ENCODE results near the gene FAM78B. TPM values are rescaled to one million over a fixed set of nuclear protein-coding genes. Genes with fewer than 3 reads are reported as not detected.

The FAM78B gene, protein sequence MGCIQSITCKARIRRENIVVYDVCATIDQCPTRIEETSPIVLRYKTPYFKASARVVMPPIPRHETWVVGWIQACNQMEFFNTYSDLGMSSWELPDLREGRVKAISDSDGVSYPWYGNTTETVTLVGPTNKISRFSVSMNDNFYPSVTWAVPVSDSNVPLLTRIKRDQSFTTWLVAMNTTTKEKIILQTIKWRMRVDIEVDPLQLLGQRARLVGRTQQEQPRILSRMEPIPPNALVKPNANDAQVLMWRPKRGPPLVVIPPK
- 3.4 TPM for total RNA-seq
- long read RNA-seq, partial matches to known transcripts, result 0 of 3 reads
- long read RNA-seq, other reads (novel, unspliced or antisense), result 0 of 3 reads

- intact Hi-C loops (cut with DNase I), result loop anchor here (2.0 to 5.0 kb wide), 3 partner anchors 140 to 265 kb away; no protein-coding TSS in a partner anchor
- ATAC-seq (peak; percentile 96), DNase-seq (ENCODE audit: missing footprints) (peak; percentile 88)
Observed at GRCh38 chr1:166166698-166167571, at the start of gene FAM78B. TSS of gene FAM78B (minus strand) at chr1:166167001. CDS start at chr1:166166248, 753 bp downstream.

DNA sequence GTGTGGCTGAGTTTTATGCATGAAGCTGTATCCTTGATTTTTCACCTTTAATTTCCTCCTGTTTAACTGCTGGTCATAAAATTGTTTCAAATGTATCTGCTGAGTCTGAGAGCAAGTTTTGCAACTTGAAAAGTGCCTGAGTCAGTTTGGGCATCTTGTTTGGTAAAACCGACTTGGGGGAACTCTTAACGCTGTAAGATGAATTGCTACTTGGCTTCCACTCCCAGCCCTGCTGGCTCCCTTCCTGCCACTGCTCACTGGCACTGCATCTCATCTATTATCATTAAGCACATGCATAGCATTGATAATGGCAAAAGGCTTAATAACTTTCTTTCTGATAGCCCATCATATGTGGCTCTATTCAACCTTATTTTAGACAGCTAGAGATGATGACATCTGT is 35.7 kb upstream of the FAM78B start:
- ATAC-seq, result no peak
- intact Hi-C loops (cut with DNase I), result no loop called here
- no peak for DNase-seq (ENCODE audit: missing footprints)

DNA sequence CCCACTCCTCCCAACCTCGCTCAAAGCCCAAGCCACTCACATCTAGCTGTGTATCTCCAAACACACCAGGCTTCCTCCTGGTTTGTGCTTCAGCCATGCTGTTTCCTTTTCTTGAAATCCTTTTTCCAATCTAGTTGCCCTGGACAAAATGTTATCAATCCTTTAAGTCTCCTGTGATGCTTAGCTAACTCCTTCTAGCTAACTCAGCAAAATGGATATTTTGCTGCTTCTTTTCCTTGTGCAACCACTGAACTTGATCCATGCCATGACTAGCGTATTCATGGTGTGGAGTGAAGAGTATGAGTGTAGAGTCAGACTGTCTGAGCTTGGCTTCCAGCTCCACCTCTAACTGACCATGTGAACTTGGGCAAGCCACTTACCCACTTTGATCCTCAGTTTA is 33.9 kb upstream of the FAM78B start:
- no peak for DNase-seq (ENCODE audit: missing footprints)
- intact Hi-C loops (cut with DNase I), result no loop called here
- no peak for ATAC-seq

DNA sequence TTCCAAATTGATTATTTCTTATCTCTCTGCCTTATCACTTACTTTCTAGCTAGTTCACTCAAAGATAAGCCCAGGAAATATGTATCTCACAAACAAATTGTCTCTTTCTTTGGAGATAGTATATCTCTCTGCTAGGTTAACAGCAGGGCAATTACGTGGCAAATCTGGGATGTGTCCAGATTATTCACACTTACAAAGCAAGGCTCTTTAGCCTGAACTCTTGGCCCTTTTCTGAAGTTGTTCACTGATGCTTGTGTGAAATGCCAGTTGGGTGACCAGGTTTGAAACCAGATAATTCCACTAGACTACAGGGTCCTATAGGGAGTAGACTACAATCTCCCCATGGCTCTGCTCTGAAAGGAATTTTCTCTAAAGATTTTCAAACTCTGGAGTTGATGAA is 30.8 kb upstream of the FAM78B start:
- intact Hi-C loops (cut with DNase I), result no loop called here
- DNase-seq (ENCODE audit: missing footprints), result no peak
- peak; percentile 73 for ATAC-seq

DNA sequence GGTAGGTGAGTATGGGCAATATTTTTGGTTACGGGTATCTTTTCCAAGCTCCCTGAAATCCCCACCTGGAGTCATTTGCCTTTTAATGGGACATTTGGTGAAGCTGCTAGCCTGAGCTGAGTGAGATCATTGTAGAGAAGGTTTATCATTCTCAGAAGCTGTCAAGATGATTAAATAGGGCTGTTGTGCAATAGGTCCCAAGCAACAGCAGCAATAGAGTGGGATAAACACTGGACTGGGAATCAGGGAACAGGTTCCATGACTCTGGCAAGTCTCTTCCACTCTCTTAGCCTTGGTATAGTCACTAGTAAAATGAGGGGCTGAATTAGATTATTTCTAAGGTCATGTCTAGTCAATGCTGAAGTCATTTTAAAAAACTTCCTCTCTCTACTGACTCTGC is 30.3 kb upstream of the FAM78B start:
- DNase-seq (ENCODE audit: missing footprints), result no peak
- intact Hi-C loops (cut with DNase I), result no loop called here
- ATAC-seq, result peak; percentile 72

GRCh38 chr1:166193057-166193698 is 26.4 kb upstream of the FAM78B start:
- intact Hi-C loops (cut with DNase I), result no loop called here
- ATAC-seq, result no peak
- no peak for DNase-seq (ENCODE audit: missing footprints)

DNA sequence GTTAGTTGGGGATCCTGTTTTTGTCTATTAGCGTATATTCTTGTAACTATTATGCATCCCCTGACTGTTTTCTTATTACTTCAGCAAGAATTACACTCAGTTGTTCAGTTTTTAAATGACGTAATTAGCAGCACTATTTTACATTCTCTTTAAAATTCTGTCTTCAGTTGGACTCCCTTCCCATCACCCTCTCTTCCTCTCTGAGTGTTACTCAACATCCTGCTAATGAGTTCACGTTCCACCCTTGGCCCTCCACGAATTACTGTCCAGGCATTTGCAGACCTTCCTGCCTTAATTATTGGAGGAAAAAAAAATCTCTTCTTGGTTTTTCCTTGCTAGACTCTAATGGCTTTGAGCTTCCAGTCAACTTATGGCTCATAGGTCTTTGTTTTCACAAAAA is 23.6 kb upstream of the FAM78B start:
- DNase-seq (ENCODE audit: missing footprints), result no peak
- no peak for ATAC-seq
- intact Hi-C loops (cut with DNase I), result no loop called here

DNA sequence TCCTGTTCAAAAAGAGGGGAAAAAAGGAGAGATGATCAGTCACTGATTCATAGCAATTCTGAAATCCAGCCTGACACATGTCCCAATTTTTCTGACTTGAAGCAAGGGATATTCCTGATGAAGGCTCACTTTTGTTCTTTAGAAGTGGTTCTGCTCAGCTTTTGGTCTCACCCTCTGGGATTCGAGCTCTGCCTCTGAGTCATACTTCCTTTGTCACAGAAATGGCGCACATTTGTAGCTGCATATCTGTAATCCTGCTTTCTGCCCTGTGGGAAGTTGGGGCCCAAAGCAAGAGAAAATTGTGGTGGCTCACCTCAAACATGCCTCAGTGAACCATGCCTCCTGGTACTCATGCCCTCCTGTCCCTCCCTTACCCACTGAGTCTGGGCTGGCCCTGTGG is 22.3 kb upstream of the FAM78B start:
- DNase-seq (ENCODE audit: missing footprints) (no peak), ATAC-seq (no peak)
- intact Hi-C loops (cut with DNase I), result no loop called here

GRCh38 chr1:166185526-166185925 is 18.7 kb upstream of the FAM78B start:
- ATAC-seq (no peak), DNase-seq (ENCODE audit: missing footprints) (no peak)
- intact Hi-C loops (cut with DNase I), result no loop called here

DNA sequence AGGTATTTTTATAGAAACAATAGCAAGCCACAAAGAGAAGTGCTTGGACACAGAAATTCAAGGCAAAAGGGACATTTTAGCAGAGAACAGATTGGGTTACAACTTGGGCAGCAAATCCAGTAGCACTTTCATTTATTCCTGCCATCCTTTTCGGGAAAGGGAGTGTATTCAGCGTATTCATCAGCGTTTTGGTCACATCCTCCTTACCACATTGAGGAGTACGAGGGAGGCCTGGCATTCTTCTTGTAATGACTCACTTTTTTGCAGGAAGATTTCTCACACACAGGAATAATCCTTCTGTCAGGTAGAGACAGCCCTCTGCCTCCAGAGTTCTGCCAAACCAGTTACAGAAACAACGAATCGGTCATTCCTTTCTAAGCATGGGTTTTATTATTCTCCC is 18.1 kb upstream of the FAM78B start:
- DNase-seq (ENCODE audit: missing footprints), result no peak
- ATAC-seq, result no peak
- intact Hi-C loops (cut with DNase I), result no loop called here

GRCh38 chr1:166184012-166184411 is 17.2 kb upstream of the FAM78B start:
- intact Hi-C loops (cut with DNase I), result no loop called here
- no peak for ATAC-seq

DNA sequence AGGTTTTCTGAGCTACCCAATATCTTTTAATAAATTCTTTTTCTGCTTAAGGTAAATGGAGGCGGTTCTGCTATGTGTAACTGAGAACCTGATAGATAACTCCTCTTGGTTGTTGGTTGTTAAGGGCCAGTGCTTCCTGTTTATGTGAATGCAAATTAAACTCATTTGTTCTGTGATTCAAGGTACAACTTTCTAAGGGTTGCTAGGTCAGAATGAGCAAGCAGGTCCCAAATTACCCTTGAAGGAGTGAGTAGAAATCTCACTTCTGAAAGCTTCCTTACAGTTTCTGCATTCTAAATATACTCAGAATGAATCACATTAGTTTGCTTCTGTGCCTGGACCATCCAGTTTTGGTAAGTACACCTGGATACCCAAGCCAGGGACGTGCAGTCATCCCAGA is 15.5 kb upstream of the FAM78B start:
- intact Hi-C loops (cut with DNase I), result no loop called here
- no peak for DNase-seq (ENCODE audit: missing footprints)
- no peak for ATAC-seq

More at GRCh38 chr1:166184012-166184411, 17.2 kb upstream of the FAM78B start:
- DNase-seq (ENCODE audit: missing footprints), result no peak

DNA sequence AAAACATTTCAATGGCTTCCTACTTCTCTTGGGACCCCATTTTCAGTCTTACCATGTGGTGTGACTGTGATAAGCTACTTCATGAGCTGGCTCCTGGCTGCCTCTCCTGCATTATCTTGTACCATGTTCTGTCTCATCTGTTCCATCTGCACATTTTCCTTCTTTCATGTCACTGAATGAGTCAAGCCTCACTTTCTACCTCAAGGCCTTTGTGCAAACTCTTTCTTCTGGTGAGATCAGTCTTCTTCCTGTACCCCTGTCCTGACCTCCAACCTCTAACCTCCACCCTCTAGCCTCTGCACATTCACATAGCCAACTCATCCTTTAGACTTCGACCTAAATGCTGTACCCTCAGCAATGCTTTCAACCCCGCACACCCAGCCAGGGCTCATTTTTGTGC is 9.6 kb upstream of the FAM78B start:
- DNase-seq (ENCODE audit: missing footprints) (no peak), ATAC-seq (no peak)
- intact Hi-C loops (cut with DNase I), result no loop called here

DNA sequence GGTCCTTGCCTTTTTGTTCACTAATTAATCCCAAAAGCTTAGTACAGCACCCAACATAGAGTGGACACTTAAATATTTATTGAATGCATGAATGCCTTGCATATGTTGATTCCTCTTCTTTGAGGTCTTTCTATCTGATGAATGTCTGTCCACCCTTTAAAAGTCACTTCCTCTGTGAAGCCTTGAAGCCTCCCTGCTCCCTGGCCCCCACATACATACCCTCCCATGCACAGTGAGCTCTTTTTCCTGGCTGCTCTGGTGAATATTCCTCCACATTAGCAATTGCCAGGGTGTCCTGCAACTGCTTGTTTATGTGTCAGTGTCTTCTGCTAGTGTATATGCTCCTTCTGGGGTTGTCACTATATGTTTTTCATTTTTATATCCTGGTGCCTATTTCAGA is 8.2 kb upstream of the FAM78B start:
- DNase-seq (ENCODE audit: missing footprints) (no peak), ATAC-seq (no peak)
- intact Hi-C loops (cut with DNase I), result no loop called here

GRCh38 chr1:166174108-166174507 is 7.3 kb upstream of the FAM78B start:
- peak; percentile 50 for ATAC-seq
- intact Hi-C loops (cut with DNase I), result no loop called here
- peak; percentile 86 for DNase-seq (ENCODE audit: missing footprints)

- ATAC-seq, result no peak
- DNase-seq (ENCODE audit: missing footprints), result no peak
- intact Hi-C loops (cut with DNase I), result no loop called here
Observed at GRCh38 chr1:166172106-166172505, 5.3 kb upstream of the FAM78B start.

GRCh38 chr1:166170726-166171125 is 3.9 kb upstream of the FAM78B start:
- intact Hi-C loops (cut with DNase I), result no loop called here
- ATAC-seq (no peak), DNase-seq (ENCODE audit: missing footprints) (no peak)

GRCh38 chr1:166170075-166170474 is 3.3 kb upstream of the FAM78B start:
- DNase-seq (ENCODE audit: missing footprints) (no peak), ATAC-seq (no peak)
- intact Hi-C loops (cut with DNase I), result no loop called here

GRCh38 chr1:166169182-166169581 is 2.4 kb upstream of the FAM78B start:
- DNase-seq (ENCODE audit: missing footprints) (no peak), ATAC-seq (no peak)
- intact Hi-C loops (cut with DNase I), result loop anchor here (5.0 kb wide), 2 partner anchors 242 to 263 kb away; no protein-coding TSS in a partner anchor

GRCh38 chr1:166167572-166167925 is 748 bp upstream of the FAM78B start:
- ATAC-seq (no peak), DNase-seq (ENCODE audit: missing footprints) (no peak)
- intact Hi-C loops (cut with DNase I), result loop anchor here (2.0 to 5.0 kb wide), 3 partner anchors 139 to 265 kb away; no protein-coding TSS in a partner anchor

Data from Right ventricle myocardium inferior (tissue), 1 donor.